Smooth muscle cell (in vitro differentiated cells): ENCODE measurements around the gene KCNAB3. TPM values are rescaled to one million over a fixed set of nuclear protein-coding genes. Genes with fewer than 3 reads are reported as not detected.

Experiments used
- DNase-seq: peaks from one replicate; lab custom pipeline; 2025; ENCODE audit not compliant: unreplicated experiment; lab: John Stamatoyannopoulos, UW
- H2AFZ ChIP-seq: fragments of 200-600 bp; sonication (generic); 2 replicates; pipeline ENCODE4 v1.6.0; 2016; ENCODE audit warnings: antibody characterized with exemption, low read depth, mild to moderate bottlenecking
- H3F3A ChIP-seq: fragments of 200-600 bp; sonication (generic); 2 replicates; pipeline ENCODE4 v1.6.0; 2017; ENCODE audit warnings: antibody characterized with exemption, low read depth
- H3K27ac ChIP-seq: fragments of 200-600 bp; sonication (generic); 2 replicates; pipeline ENCODE4 v1.5.1; 2016; ENCODE audit warnings: low read depth, mild to moderate bottlenecking
- H3K27me3 ChIP-seq: fragments of 200-600 bp; sonication (generic); 2 replicates; pipeline ENCODE4 v1.6.1; 2016; ENCODE audit warnings: low read depth, mild to moderate bottlenecking
- H3K36me3 ChIP-seq: fragments of 200-600 bp; sonication (generic); 2 replicates; pipeline ENCODE4 v1.5.1; 2016; ENCODE audit warnings: low read depth
- H3K4me1 ChIP-seq: fragments of 200-600 bp; sonication (generic); 2 replicates; pipeline ENCODE4 v1.5.1; 2016; ENCODE audit warnings: low read depth
- H3K4me2 ChIP-seq: fragments of 200-600 bp; sonication (generic); 2 replicates; pipeline ENCODE4 v1.6.0; 2016; ENCODE audit warnings: mild to moderate bottlenecking
- H3K4me3 ChIP-seq: fragments of 200-600 bp; sonication (generic); 2 replicates; pipeline ENCODE4 v1.5.1; 2016; ENCODE audit warnings: mild to moderate bottlenecking
- H3K79me2 ChIP-seq: fragments of 200-600 bp; sonication (generic); 2 replicates; pipeline ENCODE4 v1.6.0; 2016; ENCODE audit warnings: low read depth, mild to moderate bottlenecking
- H3K9ac ChIP-seq: fragments of 200-600 bp; sonication (generic); 2 replicates; pipeline ENCODE4 v1.6.0; 2016; ENCODE audit warnings: low read depth
- H3K9me3 ChIP-seq: fragments of 200-600 bp; sonication (generic); replicated peaks from 2 replicates; pipeline ENCODE4 v1.5.1; 2016; ENCODE audit warnings: low read depth
- H4K20me1 ChIP-seq: fragments of 200-600 bp; sonication (generic); 2 replicates; pipeline ENCODE4 v1.6.0; 2016; ENCODE audit warnings: low read depth
- WGBS: methylation state at CpG from one replicate; pipeline ENCODE4 v1.1.7; 2016; ENCODE audit warnings: low lambda C conversion rate; 5-methylcytosine and 5-hydroxymethylcytosine counted together
- polyA plus RNA-seq: library from polyadenylated mRNA; unstranded; fragments of >200 nt; fragmentation: Nextera tagmentation; extraction: Ambion mirVana; gene quantifications from 2 replicates; pipeline ENCODE4 v1.2.1, GENCODE V29; 2016
- total RNA-seq: library from RNA; depleted of rRNA; stranded (reverse); fragments of >200 nt; gene quantifications from 2 replicates; pipeline ENCODE4 v1.2.3, GENCODE V29; 2014
- TF ChIP-seq, protein P1 (sequence below): fragments of 200-600 bp; sonication (generic); IDR thresholded peaks from 2 replicates; pipeline ENCODE4 v1.5.1; 2017; ENCODE audit warnings: borderline replicate concordance, mild to moderate bottlenecking, antibody characterized with exemption; ENCODE audit not compliant: insufficient read depth, poor library complexity, severe bottlenecking

Gene KCNAB3
- total and polyA plus RNA-seq, 2 experiments from 2014 or later: 5.3 to 8.7 TPM

DNA sequence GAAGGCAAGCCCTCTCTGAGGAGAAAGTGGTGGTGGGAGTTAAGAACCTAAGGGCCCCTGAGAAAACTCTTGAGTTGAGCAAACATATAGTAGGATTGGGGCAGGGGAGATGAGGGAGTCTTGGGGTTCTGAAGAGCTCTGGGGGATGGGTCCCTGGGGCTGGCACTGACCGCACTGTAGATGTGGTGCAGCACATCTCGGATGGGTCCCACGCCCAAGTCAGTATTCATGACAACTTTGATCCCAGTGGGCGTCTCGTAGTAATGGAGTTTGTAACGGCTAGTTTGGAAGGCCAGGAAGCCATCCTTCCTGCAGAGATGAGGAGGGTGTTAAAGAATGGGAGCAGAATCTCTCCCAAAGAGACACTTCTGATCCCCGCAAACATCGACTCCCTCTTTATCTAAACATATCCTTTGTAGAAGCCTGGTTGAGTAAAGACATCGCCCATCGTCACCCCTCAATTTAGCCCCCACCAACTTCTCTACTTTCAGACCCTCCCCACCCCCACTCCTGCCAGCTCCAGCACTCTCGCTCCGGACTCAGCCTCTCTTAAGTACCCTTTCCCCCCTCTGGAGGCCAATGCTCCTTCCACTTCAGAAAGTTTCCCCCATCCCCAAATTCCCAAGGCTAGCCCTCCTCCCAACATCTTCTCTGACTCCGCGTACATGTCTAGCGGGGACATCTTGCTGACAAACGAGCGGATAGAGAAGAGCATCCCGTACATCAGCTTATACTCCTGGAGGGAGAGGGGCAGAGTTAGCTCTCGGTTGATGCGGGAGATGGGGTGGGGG, 1.4 kb upstream of the KCNAB3 start:
- 43% methylated on average over 20 of the region's 20 CpGs for WGBS
- H4K20me1 ChIP-seq: peaks cover 17% of the 10 kb centered on the region
- H3F3A ChIP-seq: no peaks in the 10 kb centered on the region
- DNase-seq: no peak
- peak overlapping the region; percentile 73 for H2AFZ ChIP-seq
- H3K79me2 ChIP-seq: peaks cover 20% of the 10 kb centered on the region
- no peaks in the 10 kb centered on the region for H3K27me3 ChIP-seq
- H3K36me3 ChIP-seq: no peaks in the 10 kb centered on the region
- TF ChIP-seq, protein P1, sequence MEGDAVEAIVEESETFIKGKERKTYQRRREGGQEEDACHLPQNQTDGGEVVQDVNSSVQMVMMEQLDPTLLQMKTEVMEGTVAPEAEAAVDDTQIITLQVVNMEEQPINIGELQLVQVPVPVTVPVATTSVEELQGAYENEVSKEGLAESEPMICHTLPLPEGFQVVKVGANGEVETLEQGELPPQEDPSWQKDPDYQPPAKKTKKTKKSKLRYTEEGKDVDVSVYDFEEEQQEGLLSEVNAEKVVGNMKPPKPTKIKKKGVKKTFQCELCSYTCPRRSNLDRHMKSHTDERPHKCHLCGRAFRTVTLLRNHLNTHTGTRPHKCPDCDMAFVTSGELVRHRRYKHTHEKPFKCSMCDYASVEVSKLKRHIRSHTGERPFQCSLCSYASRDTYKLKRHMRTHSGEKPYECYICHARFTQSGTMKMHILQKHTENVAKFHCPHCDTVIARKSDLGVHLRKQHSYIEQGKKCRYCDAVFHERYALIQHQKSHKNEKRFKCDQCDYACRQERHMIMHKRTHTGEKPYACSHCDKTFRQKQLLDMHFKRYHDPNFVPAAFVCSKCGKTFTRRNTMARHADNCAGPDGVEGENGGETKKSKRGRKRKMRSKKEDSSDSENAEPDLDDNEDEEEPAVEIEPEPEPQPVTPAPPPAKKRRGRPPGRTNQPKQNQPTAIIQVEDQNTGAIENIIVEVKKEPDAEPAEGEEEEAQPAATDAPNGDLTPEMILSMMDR: no peak
- peak overlapping the region; percentile 98 for H3K4me2 ChIP-seq
- peak overlapping the region; percentile 70 for H3K9ac ChIP-seq
- H3K4me3 ChIP-seq: peak overlapping the region; percentile 94
- no peaks in the 10 kb centered on the region for H3K9me3 ChIP-seq
- peak overlapping the region; percentile 85 for H3K27ac ChIP-seq
- peaks cover 21% of the 10 kb centered on the region for H3K4me1 ChIP-seq

DNA sequence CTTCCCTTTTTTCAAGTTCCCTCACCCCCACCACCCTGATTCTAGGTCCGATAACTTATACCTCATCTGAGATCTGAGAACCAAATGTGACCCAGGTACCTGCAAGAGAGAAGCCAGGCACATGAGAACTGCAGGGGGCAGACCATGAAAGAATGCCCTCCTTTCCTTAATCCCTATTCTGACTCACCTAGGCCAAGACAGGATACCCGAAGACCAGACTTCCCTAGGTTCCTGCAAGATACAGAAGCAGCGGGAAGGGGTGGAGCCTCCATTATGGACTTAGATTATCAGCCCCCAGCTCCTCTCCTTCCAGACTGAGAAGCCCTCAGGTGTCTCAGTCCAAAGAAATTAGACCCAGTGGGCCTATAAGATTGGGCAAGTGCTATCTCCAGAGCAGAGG, 2.1 kb downstream of the KCNAB3 start:
- Histone ChIP-seq H3F3A (no peaks in the 10 kb centered on the region), H3K4me3 (no peak overlapping the region), H2AFZ (no peak overlapping the region), H3K9ac (no peak overlapping the region), H3K4me1 (peaks cover 19% of the 10 kb centered on the region), H3K79me2 (peaks cover 4% of the 10 kb centered on the region), H4K20me1 (no peaks in the 10 kb centered on the region), H3K4me2 (no peak overlapping the region), H3K9me3 (no peaks in the 10 kb centered on the region), H3K36me3 (no peaks in the 10 kb centered on the region), H3K27ac (no peak overlapping the region), H3K27me3 (no peaks in the 10 kb centered on the region)
- 69% methylated on average over 3 of the region's 3 CpGs for WGBS
- TF ChIP-seq, protein P1: no peak
- no peak for DNase-seq

- H4K20me1 ChIP-seq: no peaks in the 10 kb centered on the region
- H3K79me2 ChIP-seq: no peaks in the 10 kb centered on the region
- no peaks in the 10 kb centered on the region for H3K36me3 ChIP-seq
- H3K27me3 ChIP-seq: no peaks in the 10 kb centered on the region
- 38% methylated on average over 31 of the region's 45 CpGs for WGBS
- peak; percentile 50 for DNase-seq
- peaks cover 8% of the 10 kb centered on the region for H3K4me1 ChIP-seq
- H3K9ac ChIP-seq: peak overlapping the region; percentile 57
- peak overlapping the region; percentile 93 for H2AFZ ChIP-seq
- H3K4me3 ChIP-seq: peak overlapping the region; percentile 47
- peak overlapping the region; percentile 33 for H3K27ac ChIP-seq
- TF ChIP-seq, protein P1: no peak
- no peaks in the 10 kb centered on the region for H3K9me3 ChIP-seq
- peak overlapping the region; percentile 86 for H3K4me2 ChIP-seq
- peaks cover 7% of the 10 kb centered on the region for H3F3A ChIP-seq
Observed at GRCh38 chr17:7922845-7923628, 6.6 kb downstream of the KCNAB3 start.
